DOHH2 (cell line): ENCODE results near the gene SNX12.

Experiments used
- EZH2phosphoT487 ChIP-seq: fragments of 200-600 bp; sonication (generic); IDR thresholded peaks from 2 replicates; pipeline ENCODE4 v1.6.1; 2017; ENCODE audit warnings: borderline replicate concordance, mild to moderate bottlenecking, antibody characterized with exemption, low read length, moderate library complexity, mixed read lengths
- TF ChIP-seq, protein P1 (sequence below): fragments of 200-600 bp; sonication (generic); IDR thresholded peaks from one replicate; pipeline ENCODE4 v1.5.1; 2014; ENCODE audit warnings: antibody characterized with exemption, mild to moderate bottlenecking, low read depth, low read length; ENCODE audit not compliant: poor library complexity, severe bottlenecking

- TF ChIP-seq, protein P1, sequence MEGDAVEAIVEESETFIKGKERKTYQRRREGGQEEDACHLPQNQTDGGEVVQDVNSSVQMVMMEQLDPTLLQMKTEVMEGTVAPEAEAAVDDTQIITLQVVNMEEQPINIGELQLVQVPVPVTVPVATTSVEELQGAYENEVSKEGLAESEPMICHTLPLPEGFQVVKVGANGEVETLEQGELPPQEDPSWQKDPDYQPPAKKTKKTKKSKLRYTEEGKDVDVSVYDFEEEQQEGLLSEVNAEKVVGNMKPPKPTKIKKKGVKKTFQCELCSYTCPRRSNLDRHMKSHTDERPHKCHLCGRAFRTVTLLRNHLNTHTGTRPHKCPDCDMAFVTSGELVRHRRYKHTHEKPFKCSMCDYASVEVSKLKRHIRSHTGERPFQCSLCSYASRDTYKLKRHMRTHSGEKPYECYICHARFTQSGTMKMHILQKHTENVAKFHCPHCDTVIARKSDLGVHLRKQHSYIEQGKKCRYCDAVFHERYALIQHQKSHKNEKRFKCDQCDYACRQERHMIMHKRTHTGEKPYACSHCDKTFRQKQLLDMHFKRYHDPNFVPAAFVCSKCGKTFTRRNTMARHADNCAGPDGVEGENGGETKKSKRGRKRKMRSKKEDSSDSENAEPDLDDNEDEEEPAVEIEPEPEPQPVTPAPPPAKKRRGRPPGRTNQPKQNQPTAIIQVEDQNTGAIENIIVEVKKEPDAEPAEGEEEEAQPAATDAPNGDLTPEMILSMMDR = no peak
- no peak for TF ChIP-seq EZH2phosphoT487
Measured at GRCh38 chrX:71106427-71106826, 38.3 kb upstream of the SNX12 start, which contains the start of gene CXorf65.
